Activated naive CD8-positive, alpha-beta T cell treated with anti-CD3 and anti-CD28 coated beads, Interleukin-2, amount 10 ng/mL, durations not matched to agents 7 days and 5 days (primary cell): Measurements from ENCODE around the gene EXPH5. TPM values are rescaled to one million over a fixed set of nuclear protein-coding genes. Genes with fewer than 3 reads are reported as not detected.
"Not testable (repeated sequence)": the region's sequence is repeated elsewhere in the genome, so short reads cannot be mapped to it uniquely, and the experiment has no call there.

Source experiments
- ATAC-seq: fragments of 150-1000 bp; cut with Tn5 transposase; one replicate; pipeline ENCODE4 v1.10.0; 2021; ENCODE audit warnings: low read depth, moderate library complexity
- POLR2A ChIA-PET: fragments of 350-600 bp; sonication (Branson Sonifier 250); formaldehyde crosslinking; loops from one replicate; lab custom pipeline; 2021; ENCODE audit warnings: antibody characterized with exemption; lab: Charles Lee
- DNase-seq: peaks from one replicate; pipeline ENCODE4 v3.0.0; 2021
- H3K27ac Mint-ChIP-seq: one replicate; pipeline ENCODE4 v1.8.0; 2022; ENCODE audit warnings: mild to moderate bottlenecking, mixed read lengths
- H3K27me3 Mint-ChIP-seq: one replicate; pipeline ENCODE4 v1.8.0; 2022; ENCODE audit warnings: mild to moderate bottlenecking, moderate library complexity, mixed read lengths
- H3K36me3 Mint-ChIP-seq: one replicate; pipeline ENCODE4 v1.8.0; 2021; ENCODE audit warnings: mild to moderate bottlenecking, mixed read lengths
- H3K4me1 Mint-ChIP-seq: one replicate; pipeline ENCODE4 v1.8.0; 2021; ENCODE audit warnings: mixed read lengths
- H3K4me3 Mint-ChIP-seq: one replicate; pipeline ENCODE4 v1.8.0; 2022; ENCODE audit warnings: mild to moderate bottlenecking, moderate library complexity, mixed read lengths
- H3K9me3 Mint-ChIP-seq: one replicate; pipeline ENCODE4 v1.8.0; 2021; ENCODE audit warnings: mixed read lengths
- total RNA-seq, 2 experiments: library from RNA; stranded (reverse); gene quantifications; one replicate each; pipeline ENCODE4 v1.2.3, GENCODE V29; 2021

Gene EXPH5
- total RNA-seq, 2 experiments from 2014 or later = 2.5 to 3.7 TPM

- H3K9me3 Mint-ChIP-seq = no peaks in the 10 kb centered on the region
- peaks cover 4% of the 10 kb centered on the region for H3K36me3 Mint-ChIP-seq
- DNase-seq = no peak
- POLR2A ChIA-PET = interaction anchor here (0.6 to 0.7 kb wide), 2 partner anchors 96 to 136 kb away, joined by 3 read pairs; partner anchors contain the start of gene POGLUT3
- peaks cover 14% of the 10 kb centered on the region for H3K4me1 Mint-ChIP-seq
- peak overlapping the region; percentile 98 for H3K4me3 Mint-ChIP-seq
- H3K27ac Mint-ChIP-seq = no peak overlapping the region
- peaks cover 40% of the 10 kb centered on the region for H3K27me3 Mint-ChIP-seq
- ATAC-seq = no peak
These were observed 411 bp upstream of the EXPH5 start for GRCh38 chr11:108593923-108594434.

GRCh38 chr11:108592591-108593213 is 866 bp downstream of the EXPH5 start:
- Mint-ChIP-seq H3K36me3 (peaks cover 4% of the 10 kb centered on the region), H3K27me3 (peaks cover 34% of the 10 kb centered on the region), H3K9me3 (no peaks in the 10 kb centered on the region), H3K27ac (peak overlapping the region; percentile 73), H3K4me1 (peaks cover 14% of the 10 kb centered on the region), H3K4me3 (peak overlapping the region; percentile 98)
- POLR2A ChIA-PET = interaction anchor here (1.0 kb wide), 1 partner anchor 126 kb away, joined by 3 read pairs; no protein-coding TSS in a partner anchor
- peak; percentile 53 for DNase-seq
- ATAC-seq = peak; percentile 17

GRCh38 chr11:108591893-108592292 is 1.7 kb downstream of the EXPH5 start:
- no peak overlapping the region for H3K27ac Mint-ChIP-seq
- peaks cover 6% of the 10 kb centered on the region for H3K36me3 Mint-ChIP-seq
- DNase-seq (no peak), ATAC-seq (no peak)
- H3K27me3 Mint-ChIP-seq = peaks cover 34% of the 10 kb centered on the region
- no peaks in the 10 kb centered on the region for H3K9me3 Mint-ChIP-seq
- POLR2A ChIA-PET = no interaction called here
- H3K4me3 Mint-ChIP-seq = peak overlapping the region; percentile 98
- H3K4me1 Mint-ChIP-seq = peaks cover 15% of the 10 kb centered on the region

GRCh38 chr11:108589136-108589535 is 4.4 kb downstream of the EXPH5 start:
- POLR2A ChIA-PET = no interaction called here

GRCh38 chr11:108588287-108588686 is 5.3 kb downstream of the EXPH5 start:
- Mint-ChIP-seq H3K9me3 (no peaks in the 10 kb centered on the region), H3K27me3 (peaks cover 17% of the 10 kb centered on the region), H3K4me3 (no peak overlapping the region), H3K4me1 (peaks cover 10% of the 10 kb centered on the region), H3K36me3 (peaks cover 3% of the 10 kb centered on the region), H3K27ac (no peak overlapping the region)
- POLR2A ChIA-PET = interaction anchor here (0.6 kb wide), 1 partner anchor 94 kb away, joined by 4 read pairs; no protein-coding TSS in a partner anchor
- ATAC-seq (no peak), DNase-seq (no peak)

More at GRCh38 chr11:108589136-108589535, 4.4 kb downstream of the EXPH5 start:
- Mint-ChIP-seq H3K27ac (no peak overlapping the region), H3K4me3 (no peak overlapping the region), H3K36me3 (peaks cover 6% of the 10 kb centered on the region), H3K9me3 (no peaks in the 10 kb centered on the region), H3K27me3 (peaks cover 22% of the 10 kb centered on the region), H3K4me1 (peaks cover 16% of the 10 kb centered on the region)
- no peak for DNase-seq
- no peak for ATAC-seq

- H3K4me3 Mint-ChIP-seq = no peak overlapping the region
These were observed 6.5 kb downstream of the EXPH5 start for GRCh38 chr11:108587109-108587508.

GRCh38 chr11:108586600-108586999 is 7.0 kb downstream of the EXPH5 start:
- DNase-seq = no peak
- Mint-ChIP-seq H3K4me3 (no peak overlapping the region), H3K36me3 (peaks cover 2% of the 10 kb centered on the region), H3K27me3 (peaks cover 6% of the 10 kb centered on the region), H3K4me1 (peaks cover 3% of the 10 kb centered on the region), H3K27ac (no peak overlapping the region), H3K9me3 (no peaks in the 10 kb centered on the region)
- POLR2A ChIA-PET = no interaction called here
- no peak for ATAC-seq

More at GRCh38 chr11:108587109-108587508, 6.5 kb downstream of the EXPH5 start:
- no peak for ATAC-seq
- DNase-seq = no peak
- H3K4me1 Mint-ChIP-seq = peaks cover 3% of the 10 kb centered on the region
- peaks cover 2% of the 10 kb centered on the region for H3K36me3 Mint-ChIP-seq
- peaks cover 9% of the 10 kb centered on the region for H3K27me3 Mint-ChIP-seq
- no peak overlapping the region for H3K27ac Mint-ChIP-seq
- POLR2A ChIA-PET = no interaction called here
- H3K9me3 Mint-ChIP-seq = no peaks in the 10 kb centered on the region

- H3K4me3 Mint-ChIP-seq, H3K27me3 Mint-ChIP-seq, H3K27ac Mint-ChIP-seq, H3K9me3 Mint-ChIP-seq, DNase-seq, ATAC-seq, H3K4me1 Mint-ChIP-seq, H3K36me3 Mint-ChIP-seq, POLR2A ChIA-PET: not testable (repeated sequence)
These were observed 7.4 kb downstream of the EXPH5 start for GRCh38 chr11:108586185-108586584.

- H3K27ac Mint-ChIP-seq = no peak overlapping the region
These were observed 8.6 kb downstream of the EXPH5 start for GRCh38 chr11:108584973-108585372.

GRCh38 chr11:108580645-108581044 is 12.9 kb downstream of the EXPH5 start:
- H3K27ac Mint-ChIP-seq = no peak overlapping the region
- ATAC-seq = no peak
- POLR2A ChIA-PET = no interaction called here
- no peak for DNase-seq
- no peak overlapping the region for H3K4me3 Mint-ChIP-seq
- H3K27me3 Mint-ChIP-seq = peaks cover 13% of the 10 kb centered on the region
- no peaks in the 10 kb centered on the region for H3K36me3 Mint-ChIP-seq
- H3K9me3 Mint-ChIP-seq = peaks cover 1% of the 10 kb centered on the region
- H3K4me1 Mint-ChIP-seq = no peaks in the 10 kb centered on the region

More at GRCh38 chr11:108584973-108585372, 8.6 kb downstream of the EXPH5 start:
- H3K9me3 Mint-ChIP-seq = peaks cover 1% of the 10 kb centered on the region
- no peak overlapping the region for H3K4me3 Mint-ChIP-seq
- no peak for DNase-seq
- H3K4me1 Mint-ChIP-seq = peaks cover 3% of the 10 kb centered on the region
- peaks cover 2% of the 10 kb centered on the region for H3K36me3 Mint-ChIP-seq
- no peak for ATAC-seq
- peaks cover 6% of the 10 kb centered on the region for H3K27me3 Mint-ChIP-seq
- POLR2A ChIA-PET = no interaction called here

GRCh38 chr11:108580043-108580442 is 13.5 kb downstream of the EXPH5 start:
- POLR2A ChIA-PET = no interaction called here
- Mint-ChIP-seq H3K4me3 (no peak overlapping the region), H3K36me3 (no peaks in the 10 kb centered on the region), H3K27ac (no peak overlapping the region), H3K9me3 (peaks cover 1% of the 10 kb centered on the region), H3K4me1 (no peaks in the 10 kb centered on the region), H3K27me3 (peaks cover 13% of the 10 kb centered on the region)
- ATAC-seq = no peak
- DNase-seq = no peak

GRCh38 chr11:108576523-108576922 is 17.0 kb downstream of the EXPH5 start:
- POLR2A ChIA-PET = no interaction called here
- Mint-ChIP-seq H3K4me1 (peaks cover 4% of the 10 kb centered on the region), H3K36me3 (no peaks in the 10 kb centered on the region), H3K4me3 (no peak overlapping the region), H3K9me3 (peaks cover 1% of the 10 kb centered on the region), H3K27me3 (peaks cover 10% of the 10 kb centered on the region), H3K27ac (no peak overlapping the region)
- DNase-seq (no peak), ATAC-seq (no peak)

GRCh38 chr11:108574675-108575074 is 18.9 kb downstream of the EXPH5 start:
- no peaks in the 10 kb centered on the region for H3K9me3 Mint-ChIP-seq
- H3K4me3 Mint-ChIP-seq = no peak overlapping the region
- POLR2A ChIA-PET = no interaction called here
- no peaks in the 10 kb centered on the region for H3K36me3 Mint-ChIP-seq
- DNase-seq (no peak), ATAC-seq (no peak)
- peaks cover 5% of the 10 kb centered on the region for H3K4me1 Mint-ChIP-seq
- no peak overlapping the region for H3K27ac Mint-ChIP-seq
- H3K27me3 Mint-ChIP-seq = peaks cover 6% of the 10 kb centered on the region

- DNase-seq (no peak), ATAC-seq (no peak)
- Mint-ChIP-seq H3K27me3 (no peaks in the 10 kb centered on the region), H3K4me1 (peaks cover 5% of the 10 kb centered on the region), H3K36me3 (no peaks in the 10 kb centered on the region), H3K27ac (no peak overlapping the region), H3K9me3 (no peaks in the 10 kb centered on the region), H3K4me3 (no peak overlapping the region)
- POLR2A ChIA-PET = no interaction called here
These were observed 22.6 kb downstream of the EXPH5 start for GRCh38 chr11:108571001-108571400.
